ENCODE data around the gene TRIM15.

DNA sequence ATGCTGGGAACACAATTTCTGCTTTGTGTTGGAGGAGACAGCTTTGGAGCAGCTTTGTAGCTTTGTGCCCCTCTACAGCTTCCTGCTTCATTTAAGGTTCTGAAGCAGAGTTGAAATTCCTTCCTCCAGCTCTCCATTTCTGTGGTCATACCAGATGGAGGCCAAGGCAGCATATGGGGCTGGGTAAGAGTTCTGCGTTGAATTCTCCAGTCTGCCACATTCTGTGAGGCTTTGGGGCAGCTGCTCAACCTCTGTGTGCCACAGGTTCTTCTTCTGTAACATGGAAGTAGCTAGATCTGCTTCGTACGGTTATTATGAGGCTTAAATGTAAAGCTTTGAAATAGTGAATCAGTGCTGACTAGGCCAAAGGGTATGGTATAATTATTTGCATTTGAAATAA, 52.8 kb downstream of the TRIM15 start:
- TF ChIP-seq, protein P1, sequence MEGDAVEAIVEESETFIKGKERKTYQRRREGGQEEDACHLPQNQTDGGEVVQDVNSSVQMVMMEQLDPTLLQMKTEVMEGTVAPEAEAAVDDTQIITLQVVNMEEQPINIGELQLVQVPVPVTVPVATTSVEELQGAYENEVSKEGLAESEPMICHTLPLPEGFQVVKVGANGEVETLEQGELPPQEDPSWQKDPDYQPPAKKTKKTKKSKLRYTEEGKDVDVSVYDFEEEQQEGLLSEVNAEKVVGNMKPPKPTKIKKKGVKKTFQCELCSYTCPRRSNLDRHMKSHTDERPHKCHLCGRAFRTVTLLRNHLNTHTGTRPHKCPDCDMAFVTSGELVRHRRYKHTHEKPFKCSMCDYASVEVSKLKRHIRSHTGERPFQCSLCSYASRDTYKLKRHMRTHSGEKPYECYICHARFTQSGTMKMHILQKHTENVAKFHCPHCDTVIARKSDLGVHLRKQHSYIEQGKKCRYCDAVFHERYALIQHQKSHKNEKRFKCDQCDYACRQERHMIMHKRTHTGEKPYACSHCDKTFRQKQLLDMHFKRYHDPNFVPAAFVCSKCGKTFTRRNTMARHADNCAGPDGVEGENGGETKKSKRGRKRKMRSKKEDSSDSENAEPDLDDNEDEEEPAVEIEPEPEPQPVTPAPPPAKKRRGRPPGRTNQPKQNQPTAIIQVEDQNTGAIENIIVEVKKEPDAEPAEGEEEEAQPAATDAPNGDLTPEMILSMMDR (IDR thresholded peaks at IDR 0.05): no peak
- TF ChIP-seq POLR2AphosphoS5 (IDR thresholded peaks at IDR 0.05): no peak
